GM18858 (cell line): ENCODE measurements around the gene FCHSD2.
A peak's percentile ranks its signal among the peaks of the same experiment; 100 is the strongest.

Experiments
- ATAC-seq: cut with Tn5 transposase; IDR thresholded peaks from one replicate; pipeline ENCODE4 v1.9.1; 2021; ENCODE audit not compliant: unreplicated experiment

FCHSD2 gene

DNA sequence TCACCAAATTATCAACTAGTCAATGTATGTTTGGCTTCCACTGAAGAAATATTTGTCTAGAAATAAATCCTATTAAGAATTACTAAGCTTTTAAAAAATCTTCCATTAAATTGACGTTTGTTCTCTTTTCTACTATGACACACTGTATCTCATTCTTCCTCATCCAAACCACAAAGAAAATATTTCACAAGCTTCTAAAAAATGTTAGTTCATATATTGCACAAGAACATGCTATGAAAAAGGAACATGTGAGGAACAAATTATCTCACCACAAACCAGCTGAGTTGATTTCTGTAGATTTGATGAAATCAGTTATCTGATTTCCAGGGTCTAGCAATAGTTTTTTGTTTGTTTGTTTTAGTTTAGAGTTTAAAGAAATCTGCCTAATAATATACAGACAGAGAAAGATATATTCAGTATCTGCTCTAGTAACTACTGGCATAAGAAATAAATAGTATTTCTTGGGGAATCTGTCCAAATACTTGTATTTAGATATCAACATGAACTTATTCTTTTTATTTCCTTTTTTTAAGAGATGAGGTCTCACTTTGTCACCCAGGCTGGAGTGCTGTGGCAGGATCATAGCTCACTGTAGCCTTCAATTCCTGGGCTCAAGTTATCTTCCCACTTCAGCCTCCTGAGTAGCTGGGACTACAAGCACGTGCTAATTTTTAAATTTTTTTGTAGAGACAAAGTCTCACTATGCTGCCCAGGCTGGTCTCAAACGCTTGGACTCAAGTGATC, 166.2 kb downstream of the FCHSD2 start:
- no peak for ATAC-seq

DNA sequence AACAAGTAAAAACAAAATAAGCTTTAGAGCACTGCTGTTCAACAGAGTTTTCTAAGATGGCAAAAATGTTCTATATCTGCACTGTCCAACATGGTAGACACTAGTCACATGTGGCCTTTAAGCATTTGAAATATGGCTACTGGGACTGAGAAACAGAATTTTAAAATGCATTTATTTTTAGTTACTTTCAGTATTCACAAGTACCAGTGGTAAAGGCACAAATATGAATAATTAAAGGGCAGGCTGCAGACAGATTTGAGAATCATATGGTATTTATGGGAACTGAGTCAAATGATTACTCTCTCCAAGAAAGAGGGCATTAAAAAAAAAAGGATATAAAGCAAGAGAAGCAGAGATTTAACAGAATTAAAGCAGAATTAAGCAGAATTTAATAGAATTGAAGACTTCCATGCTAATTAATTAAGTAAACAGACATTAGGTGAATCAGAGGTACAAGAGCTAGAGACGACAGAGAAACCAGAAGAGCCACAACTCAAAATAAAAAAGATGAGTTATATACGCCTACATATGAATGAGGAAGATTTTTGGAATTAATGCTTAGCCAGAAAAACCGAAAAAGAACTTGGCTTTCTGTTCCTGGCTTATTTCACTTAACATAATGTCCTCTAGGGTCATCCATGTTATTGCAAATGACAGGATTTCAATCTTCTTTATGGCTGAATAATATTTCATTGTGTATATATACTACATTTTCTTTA, 167.5 kb downstream of the FCHSD2 start:
- no peak for ATAC-seq

DNA sequence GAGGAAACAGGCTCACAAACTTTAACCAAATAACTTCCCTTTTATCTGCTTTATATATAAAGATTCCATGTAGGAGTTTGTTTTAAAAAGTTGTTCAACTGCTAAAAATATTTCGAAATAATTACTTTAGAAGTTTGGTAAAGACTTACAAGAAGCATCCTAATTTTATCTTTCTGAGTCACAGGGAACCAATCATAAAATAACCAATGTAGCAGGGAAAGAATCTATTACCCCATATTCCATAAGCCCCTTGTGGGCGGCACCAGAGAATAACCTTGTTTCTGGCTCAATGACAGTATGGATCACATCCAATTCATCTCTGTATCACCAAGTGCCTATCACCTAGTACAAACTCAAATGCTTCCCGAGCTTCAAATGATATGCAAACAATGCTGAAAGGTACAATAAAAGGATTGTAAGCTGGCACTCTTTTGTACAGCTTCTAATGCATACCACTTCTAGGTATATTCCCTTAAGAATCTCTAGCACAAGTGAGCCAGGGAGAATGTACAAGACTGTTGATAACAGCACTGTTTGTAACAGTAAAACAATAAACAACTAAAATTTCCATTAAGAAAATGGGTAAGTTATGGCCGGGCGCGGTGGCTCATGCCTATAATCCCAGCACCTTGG, 169.5 kb downstream of the FCHSD2 start:
- ATAC-seq, result no peak

DNA sequence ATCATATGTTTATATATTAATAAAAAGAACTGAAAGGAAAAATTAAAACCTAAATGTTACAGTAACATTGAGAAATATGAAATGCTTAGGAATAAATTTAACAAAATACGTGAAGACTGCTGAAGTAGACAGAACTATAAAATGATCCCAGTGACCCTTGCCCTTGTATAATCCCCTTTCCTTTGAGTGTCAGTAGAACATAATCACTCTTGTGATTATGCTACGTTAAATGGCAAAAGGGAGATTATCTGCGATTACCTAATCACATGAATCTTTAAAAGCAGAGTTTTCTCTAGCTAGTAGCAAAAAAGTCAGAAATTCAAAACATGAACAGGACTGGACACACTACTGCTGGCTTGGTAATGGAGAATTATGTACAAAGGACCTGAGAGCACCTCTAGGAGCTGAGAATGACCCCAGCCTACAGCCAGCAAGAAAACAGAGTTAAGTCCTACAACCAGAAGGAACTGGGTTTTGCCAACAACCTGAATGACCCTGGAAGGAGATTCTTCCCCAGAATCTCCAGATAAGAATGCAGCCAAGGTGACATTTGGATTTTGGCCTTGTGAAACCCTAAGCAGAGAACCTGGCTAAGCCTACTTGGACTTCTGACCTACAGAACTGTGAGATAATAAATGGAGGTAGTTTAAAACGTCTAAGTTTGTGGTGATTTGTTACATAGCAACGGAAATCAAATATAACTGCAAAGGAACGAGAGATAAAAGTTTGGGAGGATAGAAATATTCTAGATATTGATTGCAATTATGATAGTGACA, 170.7 kb downstream of the FCHSD2 start:
- ATAC-seq, result no peak

DNA sequence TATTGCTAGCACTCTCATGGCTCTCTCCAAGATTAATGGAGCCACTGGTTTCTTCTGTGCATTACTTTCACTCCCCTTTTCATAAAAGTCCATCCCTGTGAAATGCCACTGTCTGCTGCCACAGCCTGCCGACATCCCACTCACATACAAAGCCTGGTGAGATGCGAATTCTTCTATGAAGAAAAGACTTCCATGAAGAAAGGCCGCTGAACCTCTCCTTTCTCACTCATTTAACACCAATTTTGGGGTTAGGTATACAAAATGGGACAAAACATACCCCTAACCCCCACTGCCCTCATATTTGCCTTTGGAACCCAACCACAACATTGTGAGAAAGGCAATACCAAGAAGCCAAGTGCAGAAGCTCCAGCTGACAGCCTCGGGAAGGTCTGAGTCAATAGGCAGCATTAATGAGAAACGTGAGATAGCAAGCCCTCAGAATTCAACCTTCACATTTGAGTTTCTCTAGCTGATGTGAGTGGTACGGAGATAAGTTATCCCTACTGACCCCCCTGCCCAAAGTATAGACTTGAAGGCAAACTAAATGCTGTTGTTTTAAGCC, 171.5 kb downstream of the FCHSD2 start:
- ATAC-seq, result no peak

DNA sequence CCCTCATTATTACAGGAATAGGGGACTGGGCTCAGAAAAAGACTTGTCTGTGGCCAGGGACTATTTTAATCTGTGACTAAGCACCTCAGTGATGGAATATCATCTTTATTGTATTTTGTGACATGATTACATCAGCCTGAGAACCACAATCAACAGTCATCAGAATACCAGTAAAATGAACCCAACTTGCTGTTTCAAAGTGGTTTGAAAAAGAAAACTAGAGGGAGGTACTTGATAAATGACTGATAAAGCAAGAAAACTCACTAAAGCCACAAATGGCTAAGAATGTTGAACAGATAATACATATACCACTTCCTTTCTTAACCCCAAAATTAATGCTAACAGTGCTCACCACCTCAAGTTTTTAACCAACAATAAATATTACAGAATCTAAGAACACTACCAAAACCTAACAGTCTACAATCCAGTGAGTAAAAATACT, 172.2 kb downstream of the FCHSD2 start:
- no peak for ATAC-seq

DNA sequence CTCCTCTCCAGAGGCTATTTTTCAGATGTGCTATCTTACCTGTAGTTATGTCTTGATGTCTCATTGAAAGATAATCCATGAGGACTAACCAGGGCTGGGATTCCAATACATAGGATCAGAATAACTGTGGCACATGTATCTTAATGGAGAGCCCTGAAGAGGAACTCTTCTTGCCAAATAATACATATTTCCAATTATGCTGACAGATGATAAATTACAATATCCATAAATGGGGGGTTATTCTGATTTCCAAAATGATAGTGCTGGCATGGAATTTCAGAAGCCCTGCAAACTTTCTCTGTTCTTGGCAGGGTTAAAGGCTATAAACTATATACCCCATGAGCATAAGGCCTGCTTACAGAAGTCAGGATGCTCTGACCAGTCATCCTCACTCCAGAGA, 173.7 kb downstream of the FCHSD2 start:
- ATAC-seq, result no peak

DNA sequence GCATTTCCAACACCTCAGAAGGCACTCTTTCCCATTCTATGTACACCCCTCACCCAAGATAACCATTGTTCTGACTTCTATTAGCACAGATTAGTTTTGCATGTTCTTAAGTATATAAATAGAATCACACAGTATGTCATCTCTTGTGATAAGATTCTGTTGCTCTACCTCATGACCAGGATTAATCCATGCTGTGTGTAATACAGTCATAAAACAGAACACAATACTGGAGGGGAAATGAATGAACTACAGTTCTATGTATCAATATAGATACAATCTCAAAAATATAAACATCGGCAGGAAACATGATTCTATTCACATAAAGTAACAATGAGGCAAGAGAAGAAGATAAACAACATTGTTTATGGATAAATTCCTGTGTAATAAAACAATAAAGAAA, 176.4 kb downstream of the FCHSD2 start:
- ATAC-seq, result no peak

DNA sequence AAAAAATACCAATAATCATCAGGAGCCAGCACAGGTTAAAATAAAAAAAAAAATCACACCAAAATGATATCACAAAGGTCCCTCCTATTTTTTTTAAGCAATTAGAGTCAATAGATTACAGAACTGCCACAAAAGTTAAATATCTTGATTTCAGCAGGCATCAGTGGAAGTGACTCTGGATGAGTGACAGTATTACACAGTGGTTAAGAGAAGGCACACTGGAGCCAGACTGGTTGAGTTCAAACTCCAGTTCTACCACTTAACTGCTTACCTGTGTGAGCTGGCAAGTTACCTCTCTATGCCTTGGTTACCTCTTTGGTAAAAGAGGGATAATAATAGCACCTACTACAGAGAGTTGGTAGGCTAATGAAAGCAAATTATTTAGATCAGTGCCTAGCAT, 179.4 kb downstream of the FCHSD2 start:
- ATAC-seq, result no peak

DNA sequence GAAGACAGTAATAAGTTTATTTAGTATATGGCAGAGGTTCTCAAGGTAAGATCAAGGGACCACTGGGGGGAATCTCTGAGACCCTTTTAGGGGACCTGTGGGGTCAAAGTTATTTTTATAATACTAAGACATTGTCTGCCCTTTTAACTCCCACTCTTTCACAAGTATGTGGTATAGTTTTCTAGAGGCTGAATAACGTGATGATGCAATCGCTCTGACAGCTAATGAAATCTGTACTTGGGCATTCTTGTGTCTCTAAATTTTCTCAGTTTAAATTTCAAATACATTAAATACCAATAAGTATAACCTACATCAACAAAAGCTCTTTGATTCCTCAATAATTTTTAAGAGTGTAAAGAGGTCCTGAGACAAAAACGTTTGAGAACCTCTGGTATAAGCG, 180.0 kb downstream of the FCHSD2 start:
- no peak for ATAC-seq

DNA sequence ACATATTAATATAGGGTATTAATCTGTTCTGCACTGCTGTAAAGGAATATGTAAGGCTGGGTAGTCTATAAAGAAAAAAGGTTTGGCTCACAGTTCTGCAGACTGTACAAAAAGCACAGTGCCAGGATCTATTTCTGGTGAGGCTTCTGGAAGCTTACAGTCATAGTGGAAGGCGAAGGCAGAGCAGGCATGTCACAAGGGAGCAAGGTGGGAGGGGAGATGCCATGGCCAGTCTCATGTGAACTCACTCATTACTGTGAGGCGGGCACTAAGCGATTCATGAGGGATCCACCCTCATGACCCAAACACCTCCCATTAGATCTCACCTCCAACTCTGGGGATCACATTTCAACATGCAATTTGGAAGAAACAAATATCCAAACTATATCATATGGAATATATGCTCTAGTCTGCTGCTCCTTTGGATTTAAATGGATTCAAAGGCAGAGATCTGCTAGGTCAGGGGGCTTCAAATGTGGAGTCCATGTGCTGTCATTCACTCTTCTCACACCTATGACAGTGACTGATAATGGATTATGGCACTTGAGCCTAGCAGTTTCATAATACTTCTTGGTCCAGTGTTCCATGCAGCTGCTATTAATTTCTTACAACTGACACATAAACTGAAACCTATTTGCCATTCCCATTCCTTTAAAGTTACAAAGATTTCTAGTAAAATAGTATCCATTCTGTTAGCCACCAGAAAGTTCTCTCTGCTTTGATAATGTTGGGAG, 182.0 kb downstream of the FCHSD2 start:
- no peak for ATAC-seq

DNA sequence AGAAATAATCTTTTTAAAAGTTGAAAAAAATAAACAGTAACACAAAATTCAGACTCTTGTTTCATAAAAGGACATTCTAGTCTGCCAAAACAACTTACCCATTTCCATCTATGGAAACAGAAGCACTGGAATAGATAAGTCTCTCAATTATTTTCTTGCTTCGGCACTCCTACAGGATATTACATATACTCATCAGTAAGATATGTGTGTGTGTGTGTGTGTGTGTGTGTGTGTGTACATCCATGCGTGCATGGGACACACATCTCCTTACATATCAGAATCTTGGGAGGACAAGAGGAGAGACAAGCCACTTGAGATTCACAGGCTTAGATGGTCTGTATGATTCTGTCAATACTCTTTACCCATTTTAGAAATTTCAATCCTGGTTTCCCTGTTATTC, 183.3 kb downstream of the FCHSD2 start:
- ATAC-seq, result no peak

DNA sequence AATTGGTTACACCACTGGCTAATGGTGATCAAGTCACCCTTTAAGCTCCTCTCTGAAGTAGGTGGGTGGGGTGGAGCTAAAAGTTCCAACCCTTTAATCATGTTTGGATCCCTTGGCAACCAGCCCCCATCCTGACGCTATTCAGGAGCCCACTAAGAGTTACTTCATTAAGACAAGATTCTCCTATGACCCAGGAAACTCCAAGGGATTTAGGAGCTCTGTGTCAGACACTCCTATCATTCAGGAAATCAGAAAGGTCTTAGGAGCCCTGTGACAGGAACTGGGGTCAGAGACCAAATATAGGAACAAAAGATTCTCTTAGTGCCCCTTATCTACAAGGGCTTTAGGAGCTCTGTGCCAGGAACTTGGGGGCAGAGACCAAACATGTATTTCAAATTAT, 186.7 kb downstream of the FCHSD2 start:
- no peak for ATAC-seq

DNA sequence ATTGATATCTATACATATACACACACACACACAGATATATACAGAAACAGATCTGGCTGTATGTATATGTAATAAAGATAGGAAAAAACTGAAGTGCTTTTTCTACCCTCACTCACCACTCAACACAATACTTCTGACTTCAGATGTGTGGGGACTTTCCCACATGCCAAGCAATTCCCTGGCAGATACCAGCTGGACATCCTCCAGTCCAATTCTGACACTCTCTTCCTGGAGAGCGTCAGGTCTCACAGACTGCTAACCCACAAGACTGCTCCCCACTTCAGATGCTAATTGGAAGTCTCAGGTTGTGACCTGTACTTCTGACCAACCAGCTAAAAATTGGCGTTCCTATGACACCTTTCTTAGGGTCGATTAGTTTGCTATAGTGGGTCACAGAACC, 187.3 kb downstream of the FCHSD2 start:
- no peak for ATAC-seq

DNA sequence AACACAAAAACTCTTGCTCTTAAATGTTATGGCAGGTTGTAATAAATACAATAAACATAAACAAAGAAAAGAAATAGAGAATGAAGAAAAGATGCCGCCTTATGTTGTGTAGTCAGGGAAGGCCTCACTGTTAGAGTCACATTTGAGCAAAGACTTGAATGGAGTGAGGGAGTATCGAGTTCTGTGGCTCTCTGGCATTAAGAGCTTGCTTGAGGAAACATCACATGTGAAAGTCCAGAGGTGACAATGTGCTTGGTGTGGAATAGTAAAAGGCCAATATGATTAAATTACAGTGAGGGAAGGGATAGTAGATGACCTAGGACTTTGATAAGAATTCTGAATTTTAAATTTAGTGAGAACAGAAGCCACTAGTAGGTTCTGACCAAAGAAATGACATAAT, 188.5 kb downstream of the FCHSD2 start:
- no peak for ATAC-seq

DNA sequence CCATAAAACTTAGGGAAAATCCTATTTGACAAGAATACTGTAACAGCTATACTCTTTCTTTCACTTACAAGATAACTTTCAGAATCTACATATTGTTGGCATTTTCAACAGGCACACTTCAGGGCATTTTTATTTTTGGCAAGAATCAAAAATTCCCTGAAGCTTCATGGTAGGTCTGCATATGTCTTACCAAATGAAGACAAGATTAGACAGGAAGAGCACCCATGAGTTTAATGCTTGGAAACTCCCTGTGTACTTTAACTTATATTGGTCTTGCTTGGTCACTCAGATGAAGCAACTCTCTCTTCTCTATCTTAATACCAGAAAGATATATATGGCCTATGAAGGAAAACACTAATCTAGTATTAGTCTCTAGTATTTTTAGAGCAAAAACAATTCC, 190.2 kb downstream of the FCHSD2 start:
- ATAC-seq, result peak; percentile 47

DNA sequence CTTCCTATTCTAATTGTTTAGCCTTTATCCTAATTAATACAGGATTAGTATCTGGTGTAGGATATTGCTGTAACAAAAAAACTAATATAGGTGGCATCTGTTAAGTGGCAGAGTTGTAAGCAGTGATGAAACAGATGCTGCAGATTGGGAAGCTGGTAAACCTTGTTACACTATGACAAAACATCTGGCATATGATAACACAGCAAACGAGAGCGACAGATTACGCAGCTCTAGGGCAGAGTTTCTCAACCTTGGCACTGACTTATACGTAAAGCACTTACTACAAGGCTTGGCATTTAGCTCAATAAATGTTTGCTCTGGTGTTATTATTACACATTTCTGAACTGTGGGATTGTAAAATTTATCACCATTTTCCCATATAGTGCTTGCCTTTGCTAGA, 190.9 kb downstream of the FCHSD2 start:
- no peak for ATAC-seq

DNA sequence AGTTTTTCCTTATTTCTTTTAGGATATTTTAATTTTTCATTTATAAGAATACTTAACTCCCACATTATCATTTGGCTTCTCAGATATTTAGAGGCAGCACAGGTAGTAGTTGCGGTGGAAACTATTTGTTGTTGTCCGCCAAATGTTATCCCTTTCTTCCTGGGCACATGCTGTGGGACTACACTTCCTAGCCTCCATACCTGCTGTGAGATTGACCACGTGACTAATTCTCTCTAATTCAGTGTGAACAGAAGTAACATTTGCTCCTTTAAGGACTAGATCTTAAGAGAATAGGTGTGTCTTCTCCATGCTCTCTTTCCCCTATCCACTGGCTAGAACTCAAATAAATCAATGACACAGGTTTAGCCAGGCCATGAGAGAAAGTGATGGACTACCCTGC, 191.4 kb downstream of the FCHSD2 start:
- ATAC-seq, result no peak

DNA sequence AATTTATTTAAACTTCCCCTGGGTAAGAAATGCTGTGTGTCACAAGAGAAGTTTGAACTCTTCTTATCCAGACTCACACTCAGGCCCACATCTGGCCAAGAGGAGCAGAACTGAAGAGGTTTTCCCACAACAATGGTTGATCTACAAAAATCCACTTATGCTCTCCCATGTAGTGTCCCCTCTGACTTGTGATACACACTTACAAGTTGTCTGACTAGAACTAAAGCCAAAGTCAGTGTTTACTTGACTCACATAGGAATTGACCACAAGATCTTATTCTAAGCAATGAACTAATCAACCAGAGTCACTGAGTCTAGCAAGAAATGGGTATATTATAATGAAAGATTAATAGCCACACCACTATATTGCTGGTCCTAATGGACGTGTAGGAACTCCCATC, 194.9 kb downstream of the FCHSD2 start:
- no peak for ATAC-seq

DNA sequence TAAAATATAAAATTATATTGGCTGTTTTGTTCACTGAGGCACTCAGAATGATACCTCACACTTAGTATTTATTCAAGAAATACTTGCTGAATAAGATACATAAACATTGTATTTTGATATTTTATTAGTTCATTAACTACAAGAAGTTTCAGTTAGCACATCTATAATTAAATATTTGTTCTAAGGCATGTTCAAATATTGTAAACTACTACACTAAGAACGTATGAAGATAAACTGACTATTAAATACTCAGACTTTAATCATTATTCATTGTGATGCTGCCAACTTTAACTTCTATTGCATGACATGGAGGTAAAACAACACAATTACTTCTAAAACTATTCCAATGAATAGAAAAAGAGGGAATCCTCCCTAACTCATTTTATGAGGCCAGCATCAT, 198.5 kb downstream of the FCHSD2 start:
- no peak for ATAC-seq
